Measurements from ENCODE around the gene CSNK1G1.

Gene CSNK1G1

GRCh38 chr15:64153480-64154367 lies 202.2 kb downstream of the CSNK1G1 start:
- peak; percentile 81 to 83 for DNase-seq (ENCODE audit: low read depth in 2 of 2)

- DNase-seq (ENCODE audit: low read depth in 2 of 2): no peak
Measured at GRCh38 chr15:64152507-64153387, 203.2 kb downstream of the CSNK1G1 start.

GRCh38 chr15:64151727-64152506 lies 204.1 kb downstream of the CSNK1G1 start, which contains the start of gene SNX22:
Gene SNX22 (plus strand): TSS chr15:64151731. CDS start chr15:64151776, 45 bp downstream.
- DNase-seq (ENCODE audit: low read depth in 2 of 2): no peak

GRCh38 chr15:64149893-64150578 lies 205.9 kb downstream of the CSNK1G1 start:
- no peak for DNase-seq (ENCODE audit: low read depth in 2 of 2)

GRCh38 chr15:64149424-64149823 lies 206.5 kb downstream of the CSNK1G1 start:
- DNase-seq (ENCODE audit: low read depth in 2 of 2): no peak

- no peak for DNase-seq (ENCODE audit: low read depth in 2 of 2)
Measured at GRCh38 chr15:64148581-64148980, 207.4 kb downstream of the CSNK1G1 start.

- no peak for DNase-seq (ENCODE audit: low read depth in 2 of 2)
Measured at GRCh38 chr15:64148168-64148567, 207.8 kb downstream of the CSNK1G1 start.

GRCh38 chr15:64146885-64147681 lies 208.9 kb downstream of the CSNK1G1 start:
- no peak for DNase-seq (ENCODE audit: low read depth in 2 of 2)

- no peak for DNase-seq (ENCODE audit: low read depth in 2 of 2)
Measured at GRCh38 chr15:64146520-64146884, 209.5 kb downstream of the CSNK1G1 start.

- no peak for DNase-seq (ENCODE audit: low read depth in 2 of 2)
Measured at GRCh38 chr15:64146041-64146440, 209.9 kb downstream of the CSNK1G1 start.

GRCh38 chr15:64144565-64145281 lies 211.2 kb downstream of the CSNK1G1 start:
- DNase-seq (ENCODE audit: low read depth in 2 of 2): no peak

GRCh38 chr15:64144192-64144564 lies 211.8 kb downstream of the CSNK1G1 start:
- no peak for DNase-seq (ENCODE audit: low read depth in 2 of 2)

GRCh38 chr15:64143276-64143675 lies 212.7 kb downstream of the CSNK1G1 start:
- DNase-seq (ENCODE audit: low read depth in 2 of 2): no peak

GRCh38 chr15:64141798-64142512 lies 214.0 kb downstream of the CSNK1G1 start:
- no peak for DNase-seq (ENCODE audit: low read depth in 2 of 2)

- DNase-seq (ENCODE audit: low read depth in 2 of 2): no peak
Measured at GRCh38 chr15:64138331-64138941, 217.5 kb downstream of the CSNK1G1 start.

GRCh38 chr15:64137226-64137833 lies 218.6 kb downstream of the CSNK1G1 start:
- no peak for DNase-seq (ENCODE audit: low read depth in 2 of 2)

- DNase-seq (ENCODE audit: low read depth in 2 of 2): no peak
Measured at GRCh38 chr15:64136347-64136746, 219.6 kb downstream of the CSNK1G1 start.

GRCh38 chr15:64134345-64134829 lies 221.6 kb downstream of the CSNK1G1 start:
- DNase-seq (ENCODE audit: low read depth in 2 of 2): no peak

All from activated CD8-positive, alpha-beta memory T cell treated with anti-CD3 and anti-CD28 coated beads for 4 hours (primary cell).